Measurements from ENCODE around the gene CNIH3.
"Not testable (repeated sequence)": the region's sequence is repeated elsewhere in the genome, so short reads cannot be mapped to it uniquely, and the experiment has no call there.

The CNIH3 gene

DNA sequence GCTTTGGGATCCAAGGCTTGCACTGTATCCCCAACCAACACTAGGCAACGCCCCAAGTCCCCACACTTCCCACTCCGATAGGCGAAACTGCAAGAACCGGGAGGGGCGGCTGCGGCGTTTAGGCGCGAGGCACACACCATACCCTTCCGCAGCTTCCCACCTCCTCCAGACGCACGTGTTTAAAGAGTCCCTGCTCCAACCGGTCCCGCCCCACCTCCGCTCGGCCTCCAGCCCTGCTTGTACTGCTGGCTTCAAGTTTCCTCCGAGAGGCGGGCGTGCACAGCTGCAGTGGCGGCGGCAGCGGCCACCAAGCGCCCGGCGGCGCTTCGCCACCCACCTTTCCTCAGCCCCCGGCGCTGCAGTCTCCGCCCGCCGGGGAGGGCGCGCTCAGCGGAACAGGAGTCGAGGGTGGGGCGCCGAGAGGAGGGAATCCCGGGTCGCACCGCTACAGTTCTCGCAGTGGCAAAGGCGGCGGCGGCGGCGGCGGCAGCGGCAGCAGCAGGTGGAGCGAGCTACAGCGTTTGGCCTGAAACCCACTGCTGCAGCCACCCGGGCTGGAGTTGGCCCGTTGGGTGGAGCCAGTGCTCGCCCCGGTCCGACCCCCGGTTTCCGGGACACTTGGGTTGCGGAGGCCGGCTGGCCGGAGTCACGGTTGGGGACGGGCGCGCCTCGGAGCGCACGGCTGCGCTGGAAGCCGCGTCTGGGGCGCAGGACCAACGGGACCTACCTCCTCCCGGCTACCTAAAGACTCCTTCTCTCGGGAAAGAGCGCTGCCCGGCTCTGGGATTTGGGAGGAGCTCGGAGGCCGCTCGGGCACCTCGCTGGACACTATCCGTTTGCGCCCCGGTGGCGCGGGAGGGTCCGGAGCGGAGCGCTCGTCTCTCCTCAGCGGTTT is at the start of gene CNIH3:
TSS of gene CNIH3 (plus strand) at position 457 of the 895 bp plus-strand sequence. CDS start 858 bp downstream, outside the sequence.
- DNase-seq: peak; percentile 33

DNA sequence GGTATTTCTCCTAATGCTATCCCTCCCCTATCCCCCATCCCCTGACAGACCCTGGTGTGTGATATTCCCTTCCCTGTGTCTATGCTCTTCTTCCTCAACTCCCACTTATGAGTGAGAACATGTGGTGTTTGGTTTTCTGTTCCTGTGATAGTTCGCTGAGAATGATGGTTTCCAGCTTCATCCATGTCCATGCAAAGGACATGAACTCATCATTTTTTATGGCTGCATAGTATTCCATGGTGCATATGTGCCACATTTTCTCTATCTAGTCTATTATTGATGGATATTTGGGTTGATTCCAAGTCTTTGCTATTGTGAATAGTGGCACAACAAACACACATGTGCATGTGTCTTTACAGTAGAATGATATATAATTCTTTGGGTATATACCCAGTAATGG is 49.6 kb upstream of the CNIH3 start:
- DNase-seq: not testable (repeated sequence)

DNA sequence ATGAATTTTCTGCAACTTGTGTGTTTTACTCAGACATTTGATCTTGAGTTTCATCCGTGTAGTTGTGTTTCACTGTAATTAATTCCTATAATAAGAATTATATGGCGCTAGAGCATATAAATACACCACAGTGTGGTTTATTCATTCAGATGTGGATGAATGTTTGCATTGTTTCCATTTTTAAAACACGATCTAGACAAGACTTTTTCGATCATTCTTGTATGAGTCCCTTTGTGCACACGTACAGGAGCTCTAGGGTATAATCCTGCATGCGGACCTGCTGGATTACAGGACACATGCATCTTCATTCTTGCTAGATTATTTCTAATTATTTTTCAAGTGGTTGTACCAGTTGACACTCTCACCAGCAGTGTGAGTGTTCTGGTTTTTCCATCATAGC is 46.8 kb upstream of the CNIH3 start:
- DNase-seq: no peak

DNA sequence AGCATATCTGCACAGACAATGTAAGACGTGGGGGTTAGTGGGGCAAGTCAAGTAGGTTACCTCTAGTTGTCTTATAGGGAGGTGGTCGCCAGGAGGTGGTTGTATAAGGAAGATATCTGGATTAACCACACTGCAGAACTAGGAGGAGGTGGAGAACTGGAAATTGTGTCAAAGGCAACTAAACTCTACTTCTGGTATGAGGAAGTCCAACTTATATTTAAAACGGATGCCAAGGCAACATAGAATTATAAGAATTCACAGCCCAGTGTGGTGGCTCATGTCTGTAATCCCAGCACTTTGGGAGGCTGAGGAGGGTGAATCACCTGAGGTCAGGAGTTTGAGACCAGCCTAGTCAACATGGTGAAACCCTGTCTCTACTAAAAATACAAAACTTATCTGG is 44.1 kb upstream of the CNIH3 start:
- DNase-seq: not testable (repeated sequence)

DNA sequence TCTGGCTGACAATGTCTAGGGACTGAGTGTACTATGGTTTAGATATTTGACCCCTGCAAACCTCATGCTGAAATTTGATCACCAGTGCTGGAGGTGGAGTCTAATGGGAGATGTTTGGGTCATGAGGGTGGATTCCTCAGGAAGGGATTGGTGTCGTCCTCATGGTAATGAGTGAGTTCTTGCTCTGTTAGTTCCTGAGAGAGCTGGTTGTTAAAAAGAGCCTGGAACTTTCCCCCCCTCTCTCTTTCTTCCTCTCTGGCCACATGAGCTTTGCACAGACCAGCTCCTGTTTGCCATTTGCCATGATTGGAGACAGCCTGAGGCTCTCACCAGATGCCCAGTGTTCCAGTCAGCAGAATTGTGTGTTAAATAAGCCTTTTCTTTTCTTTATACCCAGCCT is 36.6 kb upstream of the CNIH3 start:
- DNase-seq: no peak

GRCh38 chr1:224580006-224580405 is 36.1 kb upstream of the CNIH3 start:
- no peak for DNase-seq

GRCh38 chr1:224582041-224582440 is 34.1 kb upstream of the CNIH3 start:
- DNase-seq: no peak

DNA sequence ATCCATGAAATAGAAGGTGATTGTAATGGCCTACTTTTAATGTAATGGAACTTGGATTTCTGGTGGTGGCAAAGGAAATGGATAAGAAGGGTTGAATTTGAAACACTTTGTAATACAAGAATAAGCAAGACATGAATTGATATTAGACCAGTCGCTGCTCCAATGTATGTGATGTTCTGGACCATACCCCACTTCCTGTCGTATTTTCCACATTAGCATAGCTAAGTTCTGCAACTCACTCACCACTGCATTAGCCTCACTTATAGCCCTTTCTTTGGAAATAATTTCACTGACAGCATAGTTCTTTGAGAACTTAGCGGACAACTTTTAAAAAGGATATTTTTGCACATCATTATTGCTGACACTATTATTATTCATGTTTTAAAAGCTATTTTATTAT is 32.3 kb upstream of the CNIH3 start:
- DNase-seq: no peak

GRCh38 chr1:224585051-224585450 is 31.1 kb upstream of the CNIH3 start:
- DNase-seq: no peak

- DNase-seq: no peak
Observed at GRCh38 chr1:224587051-224587450, 29.1 kb upstream of the CNIH3 start.

GRCh38 chr1:224588515-224588914 is 27.6 kb upstream of the CNIH3 start:
- DNase-seq: no peak

- DNase-seq: no peak
Observed at GRCh38 chr1:224589006-224589405, 27.1 kb upstream of the CNIH3 start.

DNA sequence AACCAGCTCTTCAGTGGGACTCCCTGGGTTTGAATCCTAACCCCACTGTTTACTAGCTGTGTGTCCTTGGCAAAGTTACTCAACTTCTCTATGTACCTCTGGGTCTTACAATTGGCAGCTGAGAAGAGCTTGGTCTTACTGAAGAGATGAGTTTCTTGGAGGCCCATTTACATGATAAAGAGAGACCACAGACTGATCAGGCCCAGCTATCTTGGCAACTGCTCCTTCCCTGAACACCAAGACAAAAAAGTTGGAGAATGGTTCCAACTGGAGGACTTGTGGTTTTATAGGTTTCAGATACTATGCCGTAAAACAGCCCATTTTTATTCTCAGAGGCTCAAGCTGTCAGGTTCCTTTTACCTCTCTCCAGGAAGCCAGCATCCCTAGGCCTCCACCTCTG is 24.8 kb upstream of the CNIH3 start:
- DNase-seq: no peak

DNA sequence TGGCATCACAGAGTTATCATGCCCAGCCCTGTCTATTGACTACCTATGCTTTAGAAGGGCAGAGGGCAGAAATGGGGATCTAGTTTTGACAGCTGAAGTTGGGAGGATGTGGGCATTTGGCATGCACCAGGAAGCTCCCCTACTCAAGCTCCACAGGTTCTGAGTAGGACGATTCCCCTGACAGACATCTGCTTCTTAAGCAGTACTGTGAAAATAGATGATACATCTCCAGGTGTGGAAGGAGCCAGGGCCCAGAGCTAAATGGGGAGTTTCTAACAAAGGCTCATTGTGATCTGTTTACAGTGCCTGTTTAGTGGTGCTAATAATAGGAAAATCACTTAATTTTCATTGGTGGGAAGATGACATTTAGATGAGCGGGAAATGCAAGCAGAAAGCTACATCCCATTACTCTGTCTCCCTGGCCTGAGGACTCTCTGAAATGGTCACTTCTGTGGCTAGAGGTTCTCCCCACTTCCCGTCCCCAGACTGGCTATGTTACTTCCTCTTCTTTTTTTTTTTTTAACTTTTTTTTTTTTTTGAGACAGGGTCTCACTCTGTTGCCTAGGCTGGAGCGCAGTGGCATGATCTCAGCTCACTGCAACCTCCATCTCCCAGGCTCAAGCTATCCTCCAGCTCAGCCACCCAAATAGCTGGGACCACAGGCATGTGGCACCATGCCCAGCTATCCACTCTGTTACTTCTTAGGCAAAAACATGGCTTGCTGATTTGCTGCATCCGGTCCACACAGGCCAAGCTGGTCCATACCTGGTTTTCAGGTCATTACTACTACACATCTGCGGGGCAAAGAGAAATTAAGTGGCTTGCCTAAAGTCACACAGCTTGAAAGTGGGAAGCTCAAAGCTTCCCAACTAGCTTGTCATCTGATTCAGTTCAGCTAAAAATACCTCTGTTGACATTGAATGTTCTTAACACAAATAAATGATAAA is 23.2 kb upstream of the CNIH3 start:
- no peak for DNase-seq

DNA sequence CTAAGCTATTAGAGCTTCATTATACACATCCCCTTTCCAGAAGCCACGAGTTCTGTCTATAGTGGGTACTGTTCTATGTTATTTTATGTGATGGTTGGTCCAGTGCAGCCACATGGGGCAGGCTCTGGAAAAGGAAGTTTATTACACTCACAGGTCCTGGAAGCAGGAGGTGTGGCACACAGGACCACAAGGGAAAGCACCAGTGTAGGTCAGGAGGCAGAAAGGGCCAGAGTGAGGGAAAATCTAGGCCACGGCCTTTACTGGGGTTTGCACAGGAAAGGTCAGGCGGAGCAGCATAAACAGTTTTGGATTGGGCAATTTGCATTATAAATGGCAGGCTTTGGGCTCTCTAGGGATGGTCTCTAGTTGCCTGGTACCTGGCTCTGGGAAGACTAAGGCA is 21.8 kb upstream of the CNIH3 start:
- DNase-seq: no peak

DNA sequence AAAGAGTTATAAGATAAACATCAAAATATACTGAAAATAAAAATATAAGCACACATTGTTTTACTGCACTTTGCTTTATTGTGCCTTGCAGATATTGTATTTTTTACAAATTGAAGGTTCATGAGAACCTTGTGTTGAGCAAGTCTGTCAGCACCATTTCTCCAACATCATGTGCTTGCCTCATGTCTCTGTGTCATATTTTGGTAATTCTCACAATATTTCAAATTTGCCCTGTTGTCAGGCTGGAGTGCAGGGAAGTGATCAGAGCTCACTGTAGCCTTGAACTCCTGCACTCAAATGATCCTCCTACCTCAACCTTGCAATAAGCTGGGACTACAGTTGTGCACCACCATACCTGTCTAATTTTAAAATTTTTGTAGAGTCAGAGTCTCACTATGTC is 21.3 kb upstream of the CNIH3 start:
- DNase-seq: no peak

GRCh38 chr1:224605482-224606181 is 10.5 kb upstream of the CNIH3 start:
- DNase-seq: no peak

DNA sequence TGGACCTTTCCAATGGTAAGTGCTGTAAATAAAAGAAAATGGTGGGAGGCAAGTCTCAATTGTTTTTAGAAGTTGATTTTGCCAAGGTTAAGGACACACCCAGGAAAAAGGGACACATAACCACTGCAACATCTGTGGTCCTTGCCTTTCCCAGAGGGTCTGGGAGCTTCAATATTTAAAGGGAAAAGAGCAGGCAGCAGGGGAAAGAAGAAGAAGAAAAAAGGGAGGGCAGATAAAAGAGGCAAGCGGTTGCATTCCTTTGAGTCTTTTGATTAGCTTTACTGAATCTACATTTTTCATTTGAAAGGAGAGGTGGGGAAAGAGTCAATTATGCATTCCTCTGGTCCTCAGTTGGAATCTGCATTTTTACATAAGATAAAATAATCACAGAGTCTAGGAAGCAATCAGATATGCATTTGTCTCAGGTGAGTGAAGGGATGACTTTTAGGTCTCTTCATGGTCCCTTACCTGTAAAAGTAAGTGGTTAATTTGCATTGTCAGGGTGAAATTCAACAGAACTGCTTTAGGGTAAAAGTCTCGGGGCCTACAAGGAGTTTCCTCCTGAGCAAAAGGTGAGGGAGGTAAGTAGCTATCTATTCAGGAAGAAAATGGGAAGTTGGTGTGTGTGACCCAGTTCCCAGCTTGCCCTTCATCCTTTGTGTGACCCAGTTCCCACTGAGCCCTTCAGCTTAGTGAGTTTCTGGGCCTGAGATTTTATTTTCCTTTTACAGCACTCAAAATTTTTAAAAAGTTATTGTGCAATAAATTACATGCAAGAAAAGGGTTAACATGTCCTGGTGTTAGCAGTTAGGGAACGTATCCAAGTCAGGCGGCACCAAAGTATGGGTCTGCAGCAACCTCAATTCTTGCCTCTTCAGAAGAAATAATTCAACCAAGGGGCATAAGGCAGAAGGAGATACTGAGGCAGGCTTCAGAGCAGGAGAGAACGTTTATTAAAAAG is 8.6 kb upstream of the CNIH3 start:
- DNase-seq: no peak

GRCh38 chr1:224609333-224609732 is 6.8 kb upstream of the CNIH3 start:
- DNase-seq: no peak

DNA sequence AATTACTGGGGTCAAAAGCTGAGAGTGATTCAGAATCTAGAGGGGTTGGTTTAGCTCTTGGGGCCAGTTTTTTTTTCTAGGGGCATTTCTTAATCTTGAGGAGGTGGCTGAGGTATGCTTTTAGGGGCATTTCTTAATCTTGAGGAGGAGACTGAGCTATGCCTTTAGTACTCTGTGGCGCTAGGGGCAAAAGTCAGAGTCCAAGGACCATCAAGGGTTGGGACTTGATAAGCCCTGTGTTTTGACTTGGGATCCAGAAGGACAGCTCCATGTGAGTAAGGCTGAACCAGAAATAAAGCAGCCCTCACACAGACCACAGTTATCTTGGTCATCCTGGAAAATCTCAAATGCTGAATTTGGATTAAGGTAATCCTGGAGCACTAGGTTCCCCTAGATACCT is 3.9 kb upstream of the CNIH3 start:
- DNase-seq: no peak

DNA sequence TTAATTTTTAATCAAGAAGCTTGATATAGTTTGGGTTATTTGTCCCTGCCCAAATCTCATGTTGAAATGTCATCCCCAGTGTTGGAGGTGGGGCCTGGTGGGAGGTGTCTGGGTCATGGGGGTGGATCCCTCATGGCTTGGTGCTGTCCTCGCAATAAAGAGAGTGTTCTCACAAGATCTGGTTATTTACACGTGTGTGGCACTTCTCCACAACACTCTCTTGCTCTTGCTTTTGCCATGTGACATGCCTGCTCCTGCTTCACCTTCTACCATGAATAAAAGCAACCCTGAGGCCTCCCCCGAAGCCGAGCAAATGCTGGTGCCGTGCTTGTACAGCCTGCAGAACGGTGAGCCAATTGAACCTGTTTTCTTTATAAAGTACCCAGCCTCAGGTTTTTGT is 2.6 kb upstream of the CNIH3 start:
- no peak for DNase-seq
